Natural killer cell (primary cell): ENCODE results near the gene AQR. TPM values are rescaled to one million over a fixed set of nuclear protein-coding genes. Genes with fewer than 3 reads are reported as not detected.

Source experiments
- ATAC-seq, 3 donors: fragments of 150-1000 bp in 2 of 3; fragments of 200-7000 bp in 1 of 3; cut with Tn5 transposase; 1 replicate in 1 of 3; 2 replicates in 2 of 3; pipeline ENCODE4 v1.10.0; 2021; ENCODE audit warnings: mild to moderate bottlenecking in 2 of 3, moderate library complexity in 2 of 3
- DNase-seq, 2 donors: peaks; one replicate each; pipeline versions ENCODE4 v3.0.0 to v3.0.0-alpha.2; 2013 to 2021; ENCODE audit warnings: mixed read lengths in 1 of 2
- H3K27ac ChIP-seq: one replicate; pipeline ENCODE4 v1.5.1; 2013; ENCODE audit warnings: mild to moderate bottlenecking, low read length
- H3K27me3 ChIP-seq: one replicate; pipeline ENCODE4 v1.6.1; 2013; ENCODE audit warnings: low read length; ENCODE audit not compliant: control insufficient read depth, insufficient read depth
- H3K36me3 ChIP-seq: one replicate; pipeline ENCODE4 v1.6.1; 2013; ENCODE audit warnings: low read length; ENCODE audit not compliant: control insufficient read depth, insufficient read depth
- H3K4me1 ChIP-seq: one replicate; pipeline ENCODE4 v1.6.1; 2013; ENCODE audit warnings: low read length; ENCODE audit not compliant: control insufficient read depth, insufficient read depth
- H3K4me3 ChIP-seq: one replicate; pipeline ENCODE4 v1.5.1; 2013; ENCODE audit warnings: low read length
- H3K9me3 ChIP-seq: one replicate; pipeline ENCODE4 v1.6.1; 2013; ENCODE audit warnings: low read length; ENCODE audit not compliant: control insufficient read depth, insufficient read depth
- H3K27ac Mint-ChIP-seq, 2 donors: one replicate each; pipeline ENCODE4 v1.8.0; 2022; ENCODE audit warnings: mild to moderate bottlenecking in 2 of 2, mixed read lengths in 2 of 2, moderate library complexity in 1 of 2
- H3K27me3 Mint-ChIP-seq, 2 donors: one replicate each; pipeline ENCODE4 v1.8.0; 2022; ENCODE audit warnings: low read depth in 2 of 2, mixed read lengths in 2 of 2
- H3K36me3 Mint-ChIP-seq: one replicate; pipeline ENCODE4 v1.8.0; 2022; ENCODE audit warnings: mixed read lengths
- H3K4me1 Mint-ChIP-seq, 2 donors: one replicate each; pipeline ENCODE4 v1.8.0; 2022; ENCODE audit warnings: mixed read lengths in 2 of 2
- H3K4me3 Mint-ChIP-seq: one replicate; pipeline ENCODE4 v1.8.0; 2022; ENCODE audit warnings: mild to moderate bottlenecking, moderate library complexity, mixed read lengths
- H3K9me3 Mint-ChIP-seq, 2 donors: one replicate each; pipeline ENCODE4 v1.8.0; 2022; ENCODE audit warnings: mixed read lengths in 2 of 2
- WGBS: methylation state at CpG from one replicate; pipeline ENCODE4 v1.1.7; 2013; ENCODE audit warnings: missing lambda C conversion rate; ENCODE audit not compliant: insufficient coverage; 5-methylcytosine and 5-hydroxymethylcytosine counted together
- intact Hi-C: fragments of 100-400 bp; cut with micrococcal nuclease; formaldehyde crosslinking; loops from one replicate; pipeline ENCODE4 v1.14.2; 2022
- total RNA-seq, 4 donors: library from RNA; stranded (reverse); fragments of 120-200 nt in 1 of 4; gene quantifications; one replicate each; pipeline versions ENCODE4 v1.2.3 to v1.2.4, GENCODE V29; 2013 to 2022
- TF ChIP-seq, protein P1 (sequence below): fragments of 200-600 bp; IDR thresholded peaks from one replicate; pipeline ENCODE4 v1.8.0; 2022; ENCODE audit warnings: antibody characterized with exemption

The AQR gene
- total RNA-seq, 3 donors from 2014 or later (not counting 1 experiment from before 2014, with no cell fraction given): 44.8 to 64.4 (median 53.0) TPM

DNA sequence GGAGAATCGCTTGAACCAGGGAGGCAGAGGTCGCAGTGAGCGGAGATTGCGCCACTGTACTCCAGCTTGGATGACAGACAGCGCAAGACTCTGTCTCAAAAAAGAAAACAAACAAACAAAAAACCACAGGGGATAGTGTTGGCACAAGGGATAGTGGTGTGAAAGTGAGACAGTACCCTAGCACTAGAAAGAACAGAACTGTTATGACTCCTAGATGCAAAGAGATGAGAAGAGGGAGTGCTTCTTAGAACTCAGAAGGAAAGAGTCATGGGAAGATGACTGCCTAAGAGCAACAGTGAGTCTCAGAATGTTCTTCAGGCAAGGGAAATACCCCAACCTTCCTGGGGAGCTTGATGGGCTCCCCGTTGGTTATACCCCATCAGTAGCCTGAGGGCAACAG, 36.4 kb upstream of the AQR start:
- H3K4me1 ChIP-seq: no peaks in the 10 kb centered on the region
- H3K4me1 Mint-ChIP-seq: no peaks in the 10 kb centered on the region

DNA sequence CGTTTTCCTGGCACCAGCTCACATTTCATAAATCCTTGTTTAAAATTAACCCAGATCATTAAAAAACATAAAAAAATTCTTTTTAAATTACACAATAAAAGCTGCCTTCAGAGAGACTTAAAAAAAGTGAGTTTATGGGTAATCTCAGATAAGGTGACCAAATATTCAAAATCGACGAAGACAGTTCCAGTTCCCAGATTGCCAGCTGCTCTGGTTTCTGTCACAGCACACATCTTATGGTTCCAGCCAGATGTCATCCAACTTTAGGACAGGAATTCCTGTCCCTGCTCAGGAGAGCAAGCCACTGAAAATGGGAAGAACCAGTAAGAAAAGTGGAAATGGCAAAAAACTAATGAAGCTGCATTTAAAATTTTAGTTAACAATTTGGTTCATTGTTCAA, 34.4 kb upstream of the AQR start:
- no peak overlapping the region for H3K4me3 ChIP-seq
- H3K4me3 Mint-ChIP-seq: no peak overlapping the region
- no peaks in the 10 kb centered on the region for H3K4me1 Mint-ChIP-seq
- DNase-seq: no peak
- no peaks in the 10 kb centered on the region for H3K27me3 ChIP-seq
- H3K36me3 ChIP-seq: no peaks in the 10 kb centered on the region
- H3K27ac Mint-ChIP-seq: no peak overlapping the region
- H3K27me3 Mint-ChIP-seq: peaks cover 0 to 15% of the 10 kb centered on the region in 2 donors
- H3K9me3 Mint-ChIP-seq: no peaks in the 10 kb centered on the region
- H3K36me3 Mint-ChIP-seq: no peaks in the 10 kb centered on the region
- ATAC-seq: no peak
- no peak overlapping the region for H3K27ac ChIP-seq
- no peaks in the 10 kb centered on the region for H3K4me1 ChIP-seq
- 89% methylated on average over 3 of the region's 3 CpGs for WGBS
- no peaks in the 10 kb centered on the region for H3K9me3 ChIP-seq
- TF ChIP-seq, protein P1, sequence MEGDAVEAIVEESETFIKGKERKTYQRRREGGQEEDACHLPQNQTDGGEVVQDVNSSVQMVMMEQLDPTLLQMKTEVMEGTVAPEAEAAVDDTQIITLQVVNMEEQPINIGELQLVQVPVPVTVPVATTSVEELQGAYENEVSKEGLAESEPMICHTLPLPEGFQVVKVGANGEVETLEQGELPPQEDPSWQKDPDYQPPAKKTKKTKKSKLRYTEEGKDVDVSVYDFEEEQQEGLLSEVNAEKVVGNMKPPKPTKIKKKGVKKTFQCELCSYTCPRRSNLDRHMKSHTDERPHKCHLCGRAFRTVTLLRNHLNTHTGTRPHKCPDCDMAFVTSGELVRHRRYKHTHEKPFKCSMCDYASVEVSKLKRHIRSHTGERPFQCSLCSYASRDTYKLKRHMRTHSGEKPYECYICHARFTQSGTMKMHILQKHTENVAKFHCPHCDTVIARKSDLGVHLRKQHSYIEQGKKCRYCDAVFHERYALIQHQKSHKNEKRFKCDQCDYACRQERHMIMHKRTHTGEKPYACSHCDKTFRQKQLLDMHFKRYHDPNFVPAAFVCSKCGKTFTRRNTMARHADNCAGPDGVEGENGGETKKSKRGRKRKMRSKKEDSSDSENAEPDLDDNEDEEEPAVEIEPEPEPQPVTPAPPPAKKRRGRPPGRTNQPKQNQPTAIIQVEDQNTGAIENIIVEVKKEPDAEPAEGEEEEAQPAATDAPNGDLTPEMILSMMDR: no peak
- intact Hi-C loops: no loop called here

More for the DNA sequence above, 36.4 kb upstream of the AQR start:
- TF ChIP-seq, protein P1: no peak
- Mint-ChIP-seq H3K9me3 (no peaks in the 10 kb centered on the region), H3K36me3 (no peaks in the 10 kb centered on the region), H3K27me3 (peaks cover 0 to 14% of the 10 kb centered on the region in 2 donors), H3K27ac (no peak overlapping the region), H3K4me3 (no peak overlapping the region)
- Histone ChIP-seq H3K4me3 (no peak overlapping the region), H3K27me3 (no peaks in the 10 kb centered on the region), H3K36me3 (no peaks in the 10 kb centered on the region), H3K9me3 (no peaks in the 10 kb centered on the region), H3K27ac (no peak overlapping the region)
- WGBS: 94% methylated on average over 5 of the region's 6 CpGs
- intact Hi-C loops: no loop called here
- DNase-seq (no peak), ATAC-seq (no peak)

DNA sequence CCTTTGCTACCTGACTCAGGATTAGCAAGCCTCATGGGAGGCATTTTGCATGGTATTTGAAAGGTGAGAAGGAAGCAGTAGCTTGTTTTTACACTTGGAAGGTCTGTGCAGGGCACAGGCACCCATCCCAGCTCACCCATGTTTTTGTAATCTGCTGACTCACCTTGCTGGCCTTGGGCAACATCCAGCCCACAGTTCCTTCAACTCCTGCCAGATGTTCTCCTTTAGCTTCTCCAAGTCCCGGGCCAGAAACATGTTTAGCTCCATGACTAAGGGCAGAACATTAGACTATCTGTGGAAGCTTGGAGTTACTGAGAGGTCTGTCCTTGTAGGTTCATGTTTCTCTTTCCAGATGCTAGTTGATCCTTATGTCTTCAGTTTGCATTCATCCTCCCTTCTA, 31.0 kb upstream of the AQR start:
- H3K27ac Mint-ChIP-seq: no peak overlapping the region
- TF ChIP-seq, protein P1: no peak
- Histone ChIP-seq H3K27me3 (no peaks in the 10 kb centered on the region), H3K4me3 (no peak overlapping the region), H3K4me1 (no peaks in the 10 kb centered on the region), H3K27ac (no peak overlapping the region), H3K36me3 (no peaks in the 10 kb centered on the region), H3K9me3 (no peaks in the 10 kb centered on the region)
- H3K4me1 Mint-ChIP-seq: no peaks in the 10 kb centered on the region
- intact Hi-C loops: no loop called here
- no peak overlapping the region for H3K4me3 Mint-ChIP-seq
- 8% methylated on average over 1 of the region's 1 CpG for WGBS
- H3K36me3 Mint-ChIP-seq: no peaks in the 10 kb centered on the region
- ATAC-seq (no peak), DNase-seq (no peak)
- no peaks in the 10 kb centered on the region for H3K9me3 Mint-ChIP-seq
- peaks cover 4 to 17% of the 10 kb centered on the region in 2 donors for H3K27me3 Mint-ChIP-seq

DNA sequence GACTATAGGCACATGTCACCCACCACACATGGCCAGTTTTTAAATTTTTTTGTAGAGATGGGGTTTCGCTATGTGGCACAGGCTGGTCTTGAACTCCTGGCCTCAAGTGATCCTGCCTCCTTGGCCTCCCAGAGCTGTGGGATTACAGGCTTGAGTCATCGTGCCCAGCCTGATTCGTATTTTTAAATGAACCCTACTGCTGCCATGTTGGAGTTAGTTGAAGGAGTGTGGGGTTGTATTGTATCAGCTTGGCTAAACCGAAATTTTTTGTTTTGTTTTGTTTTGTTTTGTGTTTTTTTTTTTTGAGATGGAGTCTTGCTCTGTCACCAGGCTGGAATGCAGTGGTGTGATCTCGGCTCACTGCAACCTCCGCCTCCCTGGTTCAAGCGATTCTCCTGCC, 30.4 kb upstream of the AQR start:
- Histone ChIP-seq H3K4me1 (no peaks in the 10 kb centered on the region), H3K27ac (no peak overlapping the region), H3K4me3 (no peak overlapping the region), H3K9me3 (no peaks in the 10 kb centered on the region), H3K36me3 (no peaks in the 10 kb centered on the region), H3K27me3 (no peaks in the 10 kb centered on the region)
- Mint-ChIP-seq H3K4me3 (no peak overlapping the region), H3K27me3 (peaks cover 11 to 15% of the 10 kb centered on the region in 2 donors), H3K27ac (no peak overlapping the region), H3K36me3 (no peaks in the 10 kb centered on the region), H3K4me1 (no peaks in the 10 kb centered on the region), H3K9me3 (no peaks in the 10 kb centered on the region)
- no peak for ATAC-seq
- no peak for DNase-seq
- TF ChIP-seq, protein P1: no peak
- intact Hi-C loops: no loop called here
- 84% methylated on average over 4 of the region's 7 CpGs for WGBS
